GM21619 (cell line): Measurements from ENCODE around the gene SEZ6L.

ENCODE experiments used
- ATAC-seq: cut with Tn5 transposase; IDR thresholded peaks from one replicate; pipeline ENCODE4 v1.9.1; 2021; ENCODE audit not compliant: unreplicated experiment

Gene SEZ6L

DNA sequence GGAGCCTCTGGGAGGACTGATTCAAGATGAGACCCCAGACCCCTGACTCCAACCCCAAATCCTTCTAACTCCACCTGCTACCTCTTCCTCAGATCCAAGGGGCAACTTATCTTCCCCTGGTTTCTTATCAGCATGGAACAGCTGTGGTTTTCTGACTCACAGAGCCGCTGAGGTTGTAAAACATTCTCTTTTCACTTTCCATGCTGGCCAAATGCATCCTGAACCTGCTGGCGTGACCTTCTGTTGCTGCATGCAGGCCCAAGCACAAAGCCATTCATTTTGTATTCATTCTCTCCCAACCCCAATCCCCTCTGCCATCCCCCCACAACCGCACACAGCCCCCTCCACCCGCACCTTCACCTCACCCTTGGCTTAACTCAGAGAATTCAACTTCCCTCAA, 70.3 kb downstream of the SEZ6L start:
- no peak for ATAC-seq

DNA sequence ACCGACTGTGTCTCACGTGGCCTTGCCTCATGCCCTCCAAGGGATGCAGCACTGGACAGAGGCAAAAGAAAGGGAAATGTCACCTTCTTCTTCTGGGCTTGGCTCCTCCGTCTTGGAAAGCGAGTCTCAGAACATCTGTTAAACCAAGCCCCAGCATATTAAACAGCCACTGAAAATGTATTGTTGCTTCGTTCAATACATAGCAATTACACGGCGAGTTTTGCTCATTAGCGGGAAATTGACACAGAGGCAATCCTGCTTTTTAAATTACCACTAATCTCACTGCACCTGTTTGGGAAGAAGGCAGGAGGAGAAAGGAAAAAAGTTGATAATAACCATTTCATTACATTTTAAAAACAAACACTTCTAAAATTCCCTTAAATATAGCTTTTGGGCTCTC, 72.1 kb downstream of the SEZ6L start:
- ATAC-seq = no peak

DNA sequence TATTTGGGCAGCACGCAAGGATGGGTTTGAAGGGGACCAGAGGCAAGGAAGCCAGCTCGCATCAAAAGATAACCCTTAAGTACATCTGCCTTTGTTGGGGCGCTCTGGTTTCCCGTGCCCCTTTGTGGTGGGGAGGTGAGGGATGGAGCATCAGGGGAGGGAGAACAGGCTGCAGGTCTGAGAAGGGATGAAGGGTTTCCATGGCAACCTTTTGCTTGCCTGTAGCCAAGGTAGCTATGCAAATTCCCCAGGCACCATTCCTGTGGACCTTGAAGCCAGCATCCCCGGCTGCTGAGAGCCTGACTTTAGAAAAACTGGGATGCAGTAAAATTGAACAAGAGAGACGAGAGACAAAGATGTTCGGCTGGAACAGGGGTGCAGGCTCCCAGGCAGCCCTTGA, 75.7 kb downstream of the SEZ6L start:
- no peak for ATAC-seq

DNA sequence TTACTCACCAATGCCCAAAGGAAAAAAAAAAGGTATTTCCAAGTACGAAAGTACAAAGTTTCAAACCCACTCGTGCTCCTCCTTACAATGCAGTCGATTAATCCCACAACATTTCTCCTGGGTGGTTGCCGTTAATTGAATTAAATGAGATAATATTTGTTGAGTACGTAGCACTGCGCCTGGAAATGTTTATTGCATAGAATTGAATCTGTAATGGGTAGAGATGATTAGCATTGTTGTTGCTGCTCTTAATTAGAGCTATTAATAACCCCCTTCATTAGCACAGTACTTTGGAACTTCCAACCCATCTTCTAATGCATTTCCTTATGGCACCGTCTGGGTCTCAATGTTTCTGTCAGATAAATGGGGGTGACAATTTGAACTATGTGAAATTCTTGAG, 77.3 kb downstream of the SEZ6L start:
- ATAC-seq = no peak

DNA sequence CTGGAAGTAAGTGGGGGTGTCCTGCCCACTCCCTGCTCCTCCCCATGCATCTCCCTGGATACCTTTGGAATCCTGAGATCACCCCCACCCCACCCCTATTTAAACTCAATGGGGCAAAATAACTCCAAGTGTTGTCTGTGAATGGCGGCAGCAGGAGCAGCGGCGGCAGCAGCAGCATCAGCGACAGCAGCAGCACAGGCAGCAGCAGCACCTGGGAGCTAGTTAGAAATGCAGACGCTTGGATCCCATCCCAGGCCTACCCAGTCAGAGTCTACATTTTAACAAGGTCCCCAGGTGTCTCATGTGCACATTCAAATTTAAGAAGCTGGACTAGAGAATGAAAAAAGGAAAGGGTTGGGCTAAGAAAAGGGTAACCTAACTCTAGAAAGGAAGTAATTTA, 82.6 kb downstream of the SEZ6L start:
- no peak for ATAC-seq

DNA sequence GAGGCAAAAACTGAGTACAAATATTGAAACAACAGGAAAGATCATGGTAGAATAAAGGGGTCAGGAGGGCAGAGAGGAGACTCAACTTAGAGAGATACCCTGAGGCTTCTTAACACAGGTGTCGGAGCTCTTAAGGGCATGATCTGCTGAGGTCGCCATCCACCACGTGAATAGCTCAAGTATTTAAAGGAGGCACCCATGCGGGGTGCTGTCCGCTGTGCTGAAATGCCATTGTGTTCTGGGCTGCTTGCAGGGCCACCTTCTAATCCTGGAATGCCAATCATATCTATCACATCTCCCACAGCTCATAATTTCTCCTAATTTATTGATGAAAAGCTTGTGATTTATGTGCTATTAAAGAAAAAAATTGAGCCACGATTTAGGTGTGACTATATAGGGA, 90.2 kb downstream of the SEZ6L start:
- no peak for ATAC-seq

DNA sequence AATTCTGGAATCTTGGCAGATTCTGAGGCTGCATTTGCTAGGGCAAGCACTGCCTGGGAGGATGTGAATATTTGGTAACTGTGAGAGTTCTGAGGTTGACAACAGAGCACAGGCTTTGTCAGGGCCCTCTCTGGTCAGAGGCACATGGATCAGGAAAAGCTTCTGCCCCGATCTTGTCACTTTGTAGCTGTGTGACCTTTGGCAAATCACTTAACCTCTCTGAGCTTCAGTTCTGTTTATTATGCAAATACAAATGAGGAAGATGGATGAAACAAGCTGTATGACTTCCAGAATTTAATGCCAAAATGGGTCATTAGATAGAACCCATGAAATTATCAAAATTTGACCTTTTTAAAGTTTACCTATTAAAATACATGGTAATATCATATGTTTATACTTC, 94.9 kb downstream of the SEZ6L start:
- no peak for ATAC-seq

DNA sequence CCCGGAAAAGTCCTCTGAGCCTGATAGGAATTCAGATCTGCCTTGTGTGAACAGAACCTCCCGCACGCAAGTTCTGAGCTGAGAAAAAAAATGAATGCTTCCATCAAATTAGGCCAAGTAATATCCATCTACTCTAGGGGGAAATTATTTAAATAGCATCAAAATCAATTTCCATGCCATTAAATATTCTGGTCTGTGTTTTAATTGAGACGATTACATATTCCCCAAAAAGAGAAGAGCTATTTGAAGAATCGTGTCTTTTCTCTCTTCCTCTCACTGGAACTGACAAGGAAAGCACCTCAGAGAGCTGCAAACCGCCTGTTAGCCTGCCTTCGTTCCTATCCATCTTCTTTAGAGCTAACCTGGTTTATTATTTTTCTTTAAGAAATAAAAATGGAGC, 96.0 kb downstream of the SEZ6L start:
- ATAC-seq = no peak

DNA sequence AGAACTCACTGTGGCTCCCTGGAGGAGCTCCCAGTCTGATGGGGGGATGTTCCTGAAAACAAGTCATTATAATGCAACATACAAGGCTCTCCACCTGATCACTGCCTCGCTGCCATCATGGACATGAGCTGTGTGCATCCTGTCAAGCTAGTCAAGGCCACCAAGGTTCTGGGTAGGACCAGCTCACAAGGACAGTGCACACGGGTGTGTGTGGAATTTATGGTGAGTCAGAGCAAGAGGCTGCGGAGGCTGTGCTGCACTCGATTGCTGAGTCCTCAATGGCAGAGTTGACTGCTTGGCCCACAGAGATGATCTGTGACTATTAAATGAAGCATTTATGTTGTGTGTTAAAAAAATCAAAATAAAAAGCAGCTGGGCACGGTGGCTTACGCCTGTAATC, 96.6 kb downstream of the SEZ6L start:
- ATAC-seq = no peak

DNA sequence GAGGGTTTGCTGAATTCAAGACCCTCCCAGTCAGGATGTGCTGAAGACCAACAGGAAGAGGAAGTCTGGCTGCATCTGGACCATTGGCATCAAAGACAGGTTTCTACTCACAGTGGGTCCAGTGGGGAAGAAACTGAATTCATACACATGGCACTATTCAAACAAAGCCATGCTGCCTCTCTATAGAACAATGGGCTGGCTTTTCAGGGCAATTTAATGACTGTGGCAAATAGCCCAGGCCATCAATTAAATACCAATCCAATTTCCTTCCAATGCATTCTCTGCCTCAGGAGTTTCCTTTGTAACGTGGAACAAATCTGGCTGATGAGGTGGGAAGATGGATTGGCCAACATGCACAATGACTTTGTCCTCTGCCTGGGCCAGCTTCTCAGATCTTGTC, 98.6 kb downstream of the SEZ6L start:
- ATAC-seq = no peak

DNA sequence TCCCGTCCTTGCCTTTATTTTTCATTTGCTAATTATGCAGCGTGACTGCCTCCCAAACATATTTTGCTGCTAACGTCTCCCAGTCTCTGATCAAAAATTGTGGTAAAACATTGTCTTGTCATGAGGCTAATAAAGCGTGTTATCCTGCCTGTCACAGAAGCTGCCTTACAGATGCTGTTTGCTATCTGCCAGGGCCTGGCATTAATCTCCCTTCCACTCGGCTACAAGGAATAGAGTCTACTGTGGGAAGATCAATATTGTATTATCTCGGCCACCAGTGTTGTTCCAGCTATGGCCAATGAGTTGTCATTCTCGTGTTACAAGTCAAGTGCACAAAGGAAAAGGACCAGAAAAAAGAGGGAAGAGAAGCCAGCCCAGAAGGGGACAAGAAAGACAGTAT, 100.3 kb downstream of the SEZ6L start:
- ATAC-seq = no peak

DNA sequence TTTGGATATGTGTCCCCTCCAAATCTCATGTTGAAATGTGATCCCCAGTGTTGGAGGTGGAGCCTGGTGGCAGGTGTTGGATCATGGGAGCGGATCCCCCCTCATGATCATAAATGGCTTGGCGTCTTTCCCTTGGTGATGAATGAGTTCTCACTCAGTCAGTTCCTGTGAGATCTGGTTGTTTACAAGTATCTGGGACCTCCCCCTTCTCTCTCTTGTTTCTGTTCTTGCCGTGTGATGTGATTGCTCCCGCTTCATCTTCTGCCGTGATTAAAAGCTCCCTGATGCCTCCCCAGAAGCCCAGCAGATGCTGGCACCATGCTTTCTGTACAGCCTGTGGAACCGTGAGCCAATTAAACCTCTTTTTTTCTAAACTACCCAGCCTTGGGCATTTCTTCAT, 102.2 kb downstream of the SEZ6L start:
- no peak for ATAC-seq

DNA sequence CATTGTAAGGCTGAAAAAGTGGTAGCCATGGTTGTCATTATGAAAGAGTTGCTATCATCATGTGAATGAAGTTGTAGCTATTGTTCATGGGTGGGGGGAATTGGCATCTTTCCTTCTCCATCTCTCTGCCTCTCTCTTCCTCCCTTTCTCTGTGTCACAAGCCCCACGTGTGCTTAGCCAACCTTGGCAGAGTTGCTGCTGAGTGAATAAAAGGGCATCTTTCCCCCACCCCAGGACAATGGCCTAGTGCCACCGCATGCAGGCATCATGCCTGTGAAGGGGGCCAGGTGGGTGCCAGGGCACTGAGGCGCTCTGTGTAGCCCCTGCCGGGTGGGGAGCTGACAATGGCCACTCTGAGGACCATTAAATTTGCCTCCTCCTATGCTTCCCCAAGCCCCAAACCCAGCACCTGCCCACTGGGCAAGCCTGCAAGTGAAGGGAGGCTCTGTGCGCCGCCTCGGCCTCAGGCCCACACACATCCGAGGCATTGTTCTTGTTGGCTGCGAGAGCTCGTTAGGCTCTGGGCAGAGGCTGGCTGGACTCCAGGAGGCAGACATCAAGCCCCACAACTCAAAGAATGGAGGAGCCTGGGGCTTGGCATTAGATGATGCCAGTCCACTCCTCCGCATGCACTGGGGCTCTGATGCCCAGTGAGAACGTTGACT, 103.9 kb downstream of the SEZ6L start:
- ATAC-seq = no peak

DNA sequence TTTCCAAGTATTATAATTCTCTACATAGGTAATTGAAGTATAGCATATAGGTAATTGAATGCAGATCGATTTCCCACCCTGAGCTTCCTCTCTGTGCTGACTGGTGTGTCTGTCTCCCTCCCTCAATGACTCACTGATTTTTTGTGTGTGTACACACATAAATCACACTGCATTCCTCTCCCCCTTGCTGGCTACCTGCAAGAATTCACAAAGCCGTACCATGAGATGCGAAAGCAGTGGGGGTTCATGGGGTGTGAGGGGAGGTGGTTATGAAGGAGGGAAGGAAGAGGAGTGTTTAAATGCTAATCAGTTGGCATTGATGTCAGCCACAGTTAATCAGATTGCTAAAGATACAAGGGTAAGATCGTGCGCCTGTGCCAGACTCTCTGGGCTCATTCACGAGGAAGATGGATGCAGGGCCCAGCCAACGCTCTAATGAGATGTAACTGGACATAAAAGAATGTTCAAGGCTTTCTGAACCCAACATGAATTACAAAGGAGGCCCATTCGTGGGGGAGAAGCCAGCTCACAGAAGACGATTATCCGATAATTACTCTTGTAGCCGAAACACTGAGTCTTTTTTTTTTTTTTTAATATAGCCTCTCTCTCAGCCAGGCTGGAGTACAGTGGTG, 107.4 kb downstream of the SEZ6L start:
- ATAC-seq = no peak

DNA sequence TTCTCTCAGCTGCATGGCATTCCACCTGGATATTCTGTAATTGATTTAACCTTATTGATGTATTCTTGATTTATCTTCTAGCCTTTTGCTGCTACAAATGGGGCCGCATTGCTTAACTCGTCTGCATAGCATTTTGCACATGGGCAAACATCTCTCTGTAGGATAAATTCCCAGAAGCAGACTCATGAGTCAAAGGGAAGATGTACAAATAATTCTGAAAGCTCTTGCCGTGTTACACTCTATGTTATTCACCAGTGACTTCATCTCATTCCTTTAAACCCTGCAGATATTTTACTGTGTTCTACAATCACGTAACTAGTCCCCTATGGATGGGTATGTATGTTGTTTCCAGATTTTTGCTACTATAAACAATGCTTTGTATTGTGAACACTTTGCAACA, 112.7 kb downstream of the SEZ6L start:
- ATAC-seq = no peak

DNA sequence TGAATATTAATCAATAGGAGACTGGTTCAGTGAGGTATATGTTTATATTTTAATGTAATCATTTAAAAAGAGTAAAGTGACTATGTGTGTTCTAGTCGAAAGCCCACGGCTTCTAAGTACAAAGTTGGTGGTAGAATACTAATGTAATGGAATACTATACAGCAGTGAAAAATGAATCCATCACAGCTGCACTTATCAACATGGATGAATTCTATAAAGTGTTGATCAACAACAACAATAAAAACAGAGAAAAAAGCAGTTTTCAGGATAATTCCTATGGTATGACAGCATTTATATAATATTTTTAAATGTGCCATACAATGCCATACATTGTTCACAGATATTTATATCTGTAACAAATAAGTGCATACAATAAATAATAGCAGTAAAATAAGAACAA, 114.1 kb downstream of the SEZ6L start:
- ATAC-seq = no peak

DNA sequence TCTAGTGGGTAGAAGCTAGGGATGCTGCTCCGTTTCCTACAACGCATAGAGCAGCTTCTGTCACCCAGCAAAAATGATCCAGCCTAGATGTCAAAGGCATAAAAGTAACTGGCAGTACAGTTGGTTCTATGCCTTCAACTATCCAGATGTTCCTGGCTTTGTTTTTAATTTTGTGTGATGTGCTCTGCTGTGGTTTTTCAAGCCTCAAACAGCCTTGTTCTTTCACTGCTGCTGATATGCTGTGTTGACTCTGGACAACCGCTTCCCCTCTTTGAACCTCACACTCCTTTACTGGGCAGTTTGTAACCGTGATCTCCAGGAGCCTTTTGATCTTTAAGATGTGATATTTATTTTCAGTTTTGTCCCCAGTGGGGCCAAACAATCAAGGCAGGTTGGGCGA, 116.4 kb downstream of the SEZ6L start:
- no peak for ATAC-seq

DNA sequence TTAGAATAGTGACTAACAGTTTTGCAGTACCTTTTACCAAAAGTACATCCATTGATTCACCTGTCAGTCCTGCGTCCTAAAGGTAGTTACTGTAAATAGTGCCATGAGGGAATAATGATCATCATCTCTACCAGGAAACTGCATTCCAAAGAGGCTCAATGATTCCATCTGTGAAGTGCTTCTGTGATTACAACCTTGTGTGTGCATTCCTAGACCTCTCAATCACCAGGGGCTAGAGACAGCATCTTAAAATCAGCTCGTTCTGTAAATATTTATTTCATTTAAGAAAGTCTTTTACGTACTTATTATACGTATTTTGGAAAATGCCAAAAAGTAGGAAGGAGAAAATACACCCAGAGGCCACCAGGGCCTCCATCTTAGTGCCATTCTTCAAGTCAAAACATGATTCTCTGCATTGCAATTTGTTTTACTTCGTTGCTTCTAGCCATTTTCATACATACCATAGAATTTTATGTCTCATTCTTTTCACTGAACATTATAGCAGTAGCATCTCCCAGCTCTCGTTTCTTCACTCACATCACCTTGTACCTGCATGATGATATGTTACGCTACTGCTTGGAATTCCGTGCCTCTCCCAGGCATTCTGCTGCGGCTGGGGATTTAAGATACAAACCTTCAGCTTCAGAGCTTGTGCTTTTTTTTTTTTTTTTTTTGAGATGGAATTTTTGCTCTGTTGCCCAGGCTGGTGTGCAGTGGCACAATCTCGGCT, 117.0 kb downstream of the SEZ6L start:
- no peak for ATAC-seq

DNA sequence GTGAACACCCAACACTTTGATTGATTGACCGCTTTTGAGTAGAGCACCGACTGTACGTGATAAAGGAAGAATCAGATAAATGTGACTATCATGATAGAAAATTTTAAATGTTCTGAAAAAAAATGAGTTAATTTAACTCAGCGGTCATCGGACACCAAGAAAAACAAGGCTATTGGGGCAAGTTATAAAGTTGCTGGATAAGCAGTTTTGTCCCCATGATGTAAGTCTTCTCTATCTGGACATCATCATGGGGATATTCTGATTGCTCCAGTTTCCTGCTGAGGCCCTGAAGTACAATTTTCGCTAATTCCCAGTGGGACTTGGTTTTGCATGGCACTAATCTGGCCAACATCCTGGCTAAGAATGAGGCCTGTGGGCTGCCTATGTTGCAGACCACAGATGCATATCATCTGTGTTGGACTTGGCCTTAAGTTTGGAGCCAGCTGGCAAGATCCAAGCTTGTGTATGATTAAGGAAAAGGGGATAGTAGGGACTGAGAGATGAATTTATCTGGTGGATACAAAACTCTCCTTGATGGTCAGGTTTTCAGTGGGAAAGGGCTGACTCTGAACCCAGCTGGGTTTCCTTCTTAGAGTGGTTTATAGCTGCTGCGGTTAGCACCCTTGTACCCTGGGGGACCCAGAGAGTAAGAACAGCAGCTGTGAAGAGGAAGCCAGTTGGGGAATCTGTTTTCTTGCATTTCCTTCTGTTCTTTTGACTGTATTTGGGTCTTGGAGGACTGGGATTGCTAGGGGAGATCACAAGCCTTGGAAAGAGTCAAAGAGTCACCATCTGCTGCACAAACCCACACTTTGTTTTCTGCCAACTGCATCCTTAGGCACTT, 118.3 kb downstream of the SEZ6L start:
- no peak for ATAC-seq

DNA sequence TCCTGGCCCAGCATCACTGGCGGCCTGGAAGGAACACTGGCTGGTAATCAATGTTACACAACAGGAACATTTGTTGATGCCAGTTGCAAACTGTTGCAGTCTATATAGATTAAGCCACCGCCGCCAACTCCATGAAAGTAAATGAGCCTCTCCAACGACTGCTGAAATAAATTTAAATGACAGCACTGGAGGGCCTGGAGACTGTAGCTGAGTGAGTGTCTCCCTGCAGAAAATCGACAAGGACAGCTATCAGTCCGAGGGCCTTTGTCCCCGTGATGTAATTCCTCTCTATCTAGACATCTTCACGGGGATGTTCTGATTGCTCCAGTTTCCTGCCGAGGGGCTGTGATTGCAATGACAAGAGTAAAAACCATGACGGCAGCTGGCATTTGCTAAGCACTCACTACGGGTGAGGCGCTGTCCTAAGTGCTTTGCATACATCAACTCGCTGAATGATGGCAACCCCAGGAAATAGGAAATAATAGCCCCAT, 120.4 kb downstream of the SEZ6L start:
- no peak for ATAC-seq

DNA sequence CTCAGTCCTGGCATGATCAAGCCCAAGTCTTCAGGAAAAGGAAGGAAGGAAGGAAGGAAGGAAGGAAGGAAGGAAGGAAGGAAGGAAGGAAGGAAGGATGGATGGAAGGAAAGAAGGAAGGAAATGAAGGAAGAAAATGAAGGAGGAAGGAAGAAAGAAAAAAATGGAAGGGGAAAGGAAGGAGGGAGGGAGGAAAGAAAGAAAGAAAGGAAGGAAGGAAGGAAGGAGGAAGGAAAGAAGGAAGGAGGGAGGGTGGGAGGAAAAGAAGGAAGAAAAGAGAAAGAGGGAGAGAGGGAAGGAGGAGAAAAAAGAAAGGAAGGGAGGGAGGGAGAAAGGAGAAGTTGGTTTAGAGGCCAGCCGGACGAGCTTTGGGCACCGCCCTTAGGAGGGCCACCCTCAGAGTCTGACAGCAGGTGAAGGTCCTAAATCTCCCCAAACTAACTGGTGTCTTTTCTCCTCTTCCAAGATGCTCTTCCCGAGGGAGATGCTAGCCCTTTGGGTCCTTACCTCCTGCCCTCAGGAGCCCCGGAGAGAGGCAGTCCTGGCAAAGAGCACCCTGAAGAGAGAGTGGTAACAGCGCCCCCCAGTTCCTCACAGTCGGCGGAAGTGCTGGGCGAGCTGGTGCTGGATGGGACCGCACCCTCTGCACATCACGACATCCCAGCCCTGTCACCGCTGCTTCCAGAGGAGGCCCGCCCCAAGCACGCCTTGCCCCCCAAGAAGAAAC, 122.8 kb downstream of the SEZ6L start:
- no peak for ATAC-seq
